Cardiac muscle cell (in vitro differentiated cells and primary cell): ENCODE measurements around the gene SMO. TPM values are rescaled to one million over a fixed set of nuclear protein-coding genes. Genes with fewer than 3 reads are reported as not detected.

Experiments used
- DNase-seq, 2 donors: peaks; one replicate each; pipeline versions ENCODE4 v3.0.0 to v3.0.0-alpha.2; 2010 to 2017; ENCODE audit warnings: low read depth in 1 of 2, low spot score in 1 of 2
- H3K27ac ChIP-seq: fragments of 200-600 bp; sonication (generic); 2 replicates; pipeline ENCODE4 v1.5.1; 2016
- H3K27me3 ChIP-seq: fragments of 200-600 bp; sonication (generic); 2 replicates; pipeline ENCODE4 v1.6.0; 2016; ENCODE audit warnings: control low read depth
- H3K36me3 ChIP-seq: fragments of 200-600 bp; sonication (generic); 2 replicates; pipeline ENCODE4 v1.5.1; 2016; ENCODE audit warnings: control low read depth
- H3K4me1 ChIP-seq: fragments of 200-600 bp; sonication (generic); 2 replicates; pipeline ENCODE4 v1.8.1; 2017; ENCODE audit warnings: low read depth, mild to moderate bottlenecking, mixed run types
- H3K4me3 ChIP-seq: fragments of 200-600 bp; sonication (generic); 2 replicates; pipeline ENCODE4 v1.5.1; 2016; ENCODE audit warnings: mild to moderate bottlenecking
- H3K9me3 ChIP-seq: fragments of 200-600 bp; sonication (generic); 2 replicates; pipeline ENCODE4 v1.5.1; 2017; ENCODE audit warnings: low read depth, mild to moderate bottlenecking, control low read depth
- CTCF ChIP-seq: IDR thresholded peaks from 2 replicates; pipeline ENCODE4 v1.5.1; 2012; ENCODE audit warnings: low read depth, mild to moderate bottlenecking, low read length
- polyA plus RNA-seq: library from polyadenylated mRNA; unstranded; fragments of >200 nt; fragmentation: Nextera tagmentation; extraction: Ambion mirVana; gene quantifications from 2 replicates; pipeline ENCODE4 v1.2.1, GENCODE V29; 2016
- total RNA-seq: library from RNA; depleted of rRNA; stranded (reverse); fragments of >200 nt; gene quantifications from 2 replicates; pipeline ENCODE4 v1.2.3, GENCODE V29; 2016

The SMO gene
- total and polyA plus RNA-seq, 2 experiments from 2014 or later = 35.0 to 82.9 TPM

- Histone ChIP-seq H3K4me3 (no peak overlapping the region), H3K36me3 (no peaks in the 10 kb centered on the region), H3K4me1 (peaks cover 2% of the 10 kb centered on the region), H3K27ac (no peak overlapping the region), H3K27me3 (no peaks in the 10 kb centered on the region), H3K9me3 (no peaks in the 10 kb centered on the region)
- TF ChIP-seq CTCF = no peak
- DNase-seq = no peak
Measured at GRCh38 chr7:129167817-129168216, 20.6 kb upstream of the SMO start.

DNA sequence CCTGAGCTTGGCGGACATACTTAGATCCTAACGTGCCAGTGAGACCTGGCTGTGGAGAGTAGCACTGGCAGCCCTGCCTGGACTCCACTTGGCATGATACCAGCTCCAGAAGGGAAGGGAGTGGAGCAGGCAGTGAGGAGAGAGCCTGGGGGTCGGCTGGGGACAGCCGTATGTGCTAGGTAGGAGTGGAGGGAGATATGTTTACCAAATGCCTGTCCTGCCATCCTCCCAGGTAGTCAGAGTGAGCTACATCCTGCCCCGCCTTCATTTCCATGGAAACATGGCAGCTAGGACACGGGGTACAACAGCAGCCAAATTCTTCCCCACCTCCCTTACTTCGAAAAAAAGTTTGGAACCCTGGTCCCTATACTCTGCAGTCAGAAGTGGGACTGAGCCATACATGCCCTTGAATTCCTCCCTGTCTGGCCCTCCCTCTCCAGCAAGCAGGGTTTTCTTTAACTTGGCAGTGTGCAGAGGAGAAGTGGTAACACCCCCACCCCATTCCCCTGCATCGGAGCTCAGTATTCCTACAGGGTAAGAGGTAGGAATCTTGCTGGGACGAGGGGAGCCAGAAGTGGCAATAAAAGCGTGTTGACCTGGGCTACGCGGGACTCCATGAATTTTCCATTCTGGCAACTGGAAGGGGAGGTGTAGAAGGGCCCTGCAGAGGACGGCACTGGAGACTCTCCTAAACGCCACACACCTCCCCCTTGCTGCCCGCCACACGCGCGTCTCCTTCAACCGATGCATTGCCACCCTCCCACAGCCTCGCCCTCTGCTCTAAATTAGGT lies 20.0 kb upstream of the SMO start:
- TF ChIP-seq CTCF = no peak
- no peaks in the 10 kb centered on the region for H3K27me3 ChIP-seq
- peak overlapping the region; percentile 5 for H3K4me3 ChIP-seq
- H3K36me3 ChIP-seq = no peaks in the 10 kb centered on the region
- peaks cover 2% of the 10 kb centered on the region for H3K4me1 ChIP-seq
- peak in 1 of 2 donors; percentile 15 for DNase-seq
- no peaks in the 10 kb centered on the region for H3K9me3 ChIP-seq
- no peak overlapping the region for H3K27ac ChIP-seq

- H3K36me3 ChIP-seq = no peaks in the 10 kb centered on the region
- no peak overlapping the region for H3K27ac ChIP-seq
- no peaks in the 10 kb centered on the region for H3K9me3 ChIP-seq
- DNase-seq = peak; percentile 48 to 60
- no peaks in the 10 kb centered on the region for H3K27me3 ChIP-seq
- peak overlapping the region; percentile 5 for H3K4me3 ChIP-seq
- no peak for TF ChIP-seq CTCF
- H3K4me1 ChIP-seq = peaks cover 2% of the 10 kb centered on the region
Measured at GRCh38 chr7:129169171-129169671, 19.2 kb upstream of the SMO start.

- no peaks in the 10 kb centered on the region for H3K9me3 ChIP-seq
Measured at GRCh38 chr7:129169686-129170440, 18.6 kb upstream of the SMO start.

More at GRCh38 chr7:129169686-129170440, 18.6 kb upstream of the SMO start:
- no peak for TF ChIP-seq CTCF
- no peak overlapping the region for H3K4me3 ChIP-seq
- DNase-seq = no peak
- H3K4me1 ChIP-seq = peaks cover 2% of the 10 kb centered on the region
- no peaks in the 10 kb centered on the region for H3K36me3 ChIP-seq
- no peaks in the 10 kb centered on the region for H3K27me3 ChIP-seq
- H3K27ac ChIP-seq = no peak overlapping the region
